ENCODE measurements around the gene TRIM13. TPM values are rescaled to one million over a fixed set of nuclear protein-coding genes. Genes with fewer than 3 reads are reported as not detected.

TRIM13 gene
- total RNA-seq, 1 experiment from 2014 or later: 22.4 TPM

GRCh38 chr13:49951754-49952535 lies 44.9 kb upstream of the TRIM13 start:
- no peak overlapping the region for H3K27ac ChIP-seq (ENCODE audit: low read length)
- H3K36me3 ChIP-seq (ENCODE audit: control insufficient read depth, insufficient read depth, low read length): no peaks in the 10 kb centered on the region
- H3K4me3 ChIP-seq (ENCODE audit: low read depth in 2 of 2, low read length in 2 of 2): no peak overlapping the region
- BruUV-seq (replicated peaks): no TSS peak
- H3K4me1 ChIP-seq (ENCODE audit: control insufficient read depth, insufficient read depth, low read length): no peaks in the 10 kb centered on the region
- H3K9me3 ChIP-seq (ENCODE audit: control insufficient read depth, insufficient read depth, low read depth, low read length): no peaks in the 10 kb centered on the region
- ChIA-PET POLR2A (interaction anchor here (0.6 kb wide), 1 partner anchor 22 kb away, joined by 3 read pairs; no protein-coding TSS in a partner anchor), CTCF (no interaction called here)
- H3K27me3 ChIP-seq (ENCODE audit: control insufficient read depth, insufficient read depth, low read length): no peaks in the 10 kb centered on the region
- DNase-seq (ENCODE audit: low read depth, low spot score): no peak
- intact Hi-C loops (cut with micrococcal nuclease; ENCODE audit: unreplicated experiment) (no loop called here), in situ Hi-C loops (cut with HindIII; ENCODE audit: low pct_unique_long_range_greater_than_20kb, low sequenced_read_pairs) (no loop called here)
- TF ChIP-seq TCF7L2 (IDR thresholded peaks at IDR 0.05; ENCODE audit: low read depth, low read length) (no peak), POLR2AphosphoS5 (IDR thresholded peaks at IDR 0.05; ENCODE audit: low read depth, low read length) (no peak), CTCF (IDR thresholded peaks at IDR 0.05) (no peak), SIN3A (IDR thresholded peaks at IDR 0.05; ENCODE audit: borderline replicate concordance, insufficient read depth, low read depth, low read length) (no peak)
- TF ChIP-seq, protein P1, sequence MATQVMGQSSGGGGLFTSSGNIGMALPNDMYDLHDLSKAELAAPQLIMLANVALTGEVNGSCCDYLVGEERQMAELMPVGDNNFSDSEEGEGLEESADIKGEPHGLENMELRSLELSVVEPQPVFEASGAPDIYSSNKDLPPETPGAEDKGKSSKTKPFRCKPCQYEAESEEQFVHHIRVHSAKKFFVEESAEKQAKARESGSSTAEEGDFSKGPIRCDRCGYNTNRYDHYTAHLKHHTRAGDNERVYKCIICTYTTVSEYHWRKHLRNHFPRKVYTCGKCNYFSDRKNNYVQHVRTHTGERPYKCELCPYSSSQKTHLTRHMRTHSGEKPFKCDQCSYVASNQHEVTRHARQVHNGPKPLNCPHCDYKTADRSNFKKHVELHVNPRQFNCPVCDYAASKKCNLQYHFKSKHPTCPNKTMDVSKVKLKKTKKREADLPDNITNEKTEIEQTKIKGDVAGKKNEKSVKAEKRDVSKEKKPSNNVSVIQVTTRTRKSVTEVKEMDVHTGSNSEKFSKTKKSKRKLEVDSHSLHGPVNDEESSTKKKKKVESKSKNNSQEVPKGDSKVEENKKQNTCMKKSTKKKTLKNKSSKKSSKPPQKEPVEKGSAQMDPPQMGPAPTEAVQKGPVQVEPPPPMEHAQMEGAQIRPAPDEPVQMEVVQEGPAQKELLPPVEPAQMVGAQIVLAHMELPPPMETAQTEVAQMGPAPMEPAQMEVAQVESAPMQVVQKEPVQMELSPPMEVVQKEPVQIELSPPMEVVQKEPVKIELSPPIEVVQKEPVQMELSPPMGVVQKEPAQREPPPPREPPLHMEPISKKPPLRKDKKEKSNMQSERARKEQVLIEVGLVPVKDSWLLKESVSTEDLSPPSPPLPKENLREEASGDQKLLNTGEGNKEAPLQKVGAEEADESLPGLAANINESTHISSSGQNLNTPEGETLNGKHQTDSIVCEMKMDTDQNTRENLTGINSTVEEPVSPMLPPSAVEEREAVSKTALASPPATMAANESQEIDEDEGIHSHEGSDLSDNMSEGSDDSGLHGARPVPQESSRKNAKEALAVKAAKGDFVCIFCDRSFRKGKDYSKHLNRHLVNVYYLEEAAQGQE (IDR thresholded peaks at IDR 0.05; ENCODE audit: insufficient read depth in 1 of 2, low read depth in 2 of 2, low read length in 1 of 2): no peak
- ATAC-seq: no peak

DNA sequence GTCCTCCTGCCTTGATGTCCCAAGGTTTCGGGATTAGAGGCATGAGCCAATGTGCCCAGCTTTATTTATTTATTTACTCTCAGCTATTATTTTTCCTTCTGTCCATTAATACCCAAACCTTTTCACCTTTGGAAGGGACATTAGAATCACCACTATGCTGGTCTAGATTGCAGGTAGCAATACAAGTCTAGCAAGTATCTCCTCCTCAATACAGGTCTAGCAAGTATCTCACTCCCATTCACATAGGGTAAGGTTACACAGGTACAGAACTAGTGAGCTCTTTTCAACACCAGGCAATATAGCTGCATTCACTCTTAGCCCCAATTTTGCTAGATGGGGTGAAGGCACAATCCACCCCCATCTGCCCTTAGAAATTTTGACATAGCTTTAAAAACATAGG lies 43.3 kb upstream of the TRIM13 start:
- TF ChIP-seq, protein P1 (IDR thresholded peaks at IDR 0.05; ENCODE audit: insufficient read depth in 1 of 2, low read depth in 2 of 2, low read length in 1 of 2): no peak
- no peak for TF ChIP-seq TCF7L2 (IDR thresholded peaks at IDR 0.05; ENCODE audit: low read depth, low read length)
- TF ChIP-seq SIN3A (IDR thresholded peaks at IDR 0.05; ENCODE audit: borderline replicate concordance, insufficient read depth, low read depth, low read length): no peak
- TF ChIP-seq POLR2AphosphoS5 (IDR thresholded peaks at IDR 0.05; ENCODE audit: low read depth, low read length): no peak
- no peak for TF ChIP-seq CTCF (IDR thresholded peaks at IDR 0.05)
- in situ Hi-C loops (cut with HindIII; ENCODE audit: low pct_unique_long_range_greater_than_20kb, low sequenced_read_pairs) (no loop called here), intact Hi-C loops (cut with micrococcal nuclease; ENCODE audit: unreplicated experiment) (no loop called here)
- H3K27ac ChIP-seq (ENCODE audit: low read length): no peak overlapping the region
- CTCF ChIA-PET: no interaction called here
- POLR2A ChIA-PET: no interaction called here
- no peaks in the 10 kb centered on the region for H3K4me1 ChIP-seq (ENCODE audit: control insufficient read depth, insufficient read depth, low read length)
- no peaks in the 10 kb centered on the region for H3K36me3 ChIP-seq (ENCODE audit: control insufficient read depth, insufficient read depth, low read length)
- BruUV-seq (replicated peaks): no TSS peak
- no peak for ATAC-seq
- no peaks in the 10 kb centered on the region for H3K27me3 ChIP-seq (ENCODE audit: control insufficient read depth, insufficient read depth, low read length)
- DNase-seq (ENCODE audit: low read depth, low spot score): no peak
- H3K9me3 ChIP-seq (ENCODE audit: control insufficient read depth, insufficient read depth, low read depth, low read length): no peaks in the 10 kb centered on the region
- no peak overlapping the region for H3K4me3 ChIP-seq (ENCODE audit: low read depth in 2 of 2, low read length in 2 of 2)

Data from Panc1 (cell line).